GM12874 (cell line): ENCODE data around the gene MSI2.

Source experiments
- TF ChIP-seq, protein P1 (sequence below): IDR thresholded peaks from 2 replicates; pipeline ENCODE4 v1.5.1; 2011; ENCODE audit warnings: low read depth, mild to moderate bottlenecking, control low read depth, low read length, moderate library complexity; ENCODE audit not compliant: insufficient read depth

The MSI2 gene

DNA sequence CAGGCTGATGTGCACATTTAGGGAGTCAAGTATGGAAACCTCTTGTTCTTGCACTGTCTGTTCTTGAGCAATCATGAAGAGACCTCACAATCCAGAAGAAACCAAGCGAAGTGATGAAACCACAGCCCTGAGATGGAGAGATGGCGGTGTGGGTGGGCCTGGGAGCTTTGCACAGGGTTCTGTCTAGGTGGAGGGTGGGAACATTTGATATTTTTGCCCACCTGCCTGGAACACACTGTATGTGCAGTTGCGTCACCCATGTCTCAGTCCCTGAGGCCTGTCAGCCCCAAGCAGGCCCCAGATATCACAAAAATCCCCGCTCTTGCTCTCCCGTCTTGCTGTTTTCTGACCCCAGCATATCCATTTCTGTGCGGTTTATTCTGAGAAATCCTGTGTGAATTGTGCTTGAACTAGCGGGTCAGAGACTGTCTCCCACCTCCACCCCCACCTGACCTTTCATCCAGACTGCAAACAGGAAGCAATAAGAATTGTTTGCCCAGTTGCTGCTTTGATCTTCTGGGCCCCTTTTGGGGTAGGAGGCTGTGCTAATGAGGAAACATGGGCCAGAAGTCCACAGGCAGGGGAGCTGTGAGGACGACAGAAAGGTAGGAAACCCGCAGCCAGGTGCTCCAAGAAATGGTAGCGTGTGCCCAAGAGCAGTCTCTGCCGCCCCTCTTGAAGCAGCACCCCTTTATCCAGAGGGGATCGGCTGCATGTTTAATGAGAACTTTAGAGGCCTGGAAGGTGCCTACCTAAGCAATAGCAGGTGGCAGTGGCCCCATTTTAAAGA, 304.9 kb downstream of the MSI2 start:
- TF ChIP-seq, protein P1, sequence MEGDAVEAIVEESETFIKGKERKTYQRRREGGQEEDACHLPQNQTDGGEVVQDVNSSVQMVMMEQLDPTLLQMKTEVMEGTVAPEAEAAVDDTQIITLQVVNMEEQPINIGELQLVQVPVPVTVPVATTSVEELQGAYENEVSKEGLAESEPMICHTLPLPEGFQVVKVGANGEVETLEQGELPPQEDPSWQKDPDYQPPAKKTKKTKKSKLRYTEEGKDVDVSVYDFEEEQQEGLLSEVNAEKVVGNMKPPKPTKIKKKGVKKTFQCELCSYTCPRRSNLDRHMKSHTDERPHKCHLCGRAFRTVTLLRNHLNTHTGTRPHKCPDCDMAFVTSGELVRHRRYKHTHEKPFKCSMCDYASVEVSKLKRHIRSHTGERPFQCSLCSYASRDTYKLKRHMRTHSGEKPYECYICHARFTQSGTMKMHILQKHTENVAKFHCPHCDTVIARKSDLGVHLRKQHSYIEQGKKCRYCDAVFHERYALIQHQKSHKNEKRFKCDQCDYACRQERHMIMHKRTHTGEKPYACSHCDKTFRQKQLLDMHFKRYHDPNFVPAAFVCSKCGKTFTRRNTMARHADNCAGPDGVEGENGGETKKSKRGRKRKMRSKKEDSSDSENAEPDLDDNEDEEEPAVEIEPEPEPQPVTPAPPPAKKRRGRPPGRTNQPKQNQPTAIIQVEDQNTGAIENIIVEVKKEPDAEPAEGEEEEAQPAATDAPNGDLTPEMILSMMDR: no peak

DNA sequence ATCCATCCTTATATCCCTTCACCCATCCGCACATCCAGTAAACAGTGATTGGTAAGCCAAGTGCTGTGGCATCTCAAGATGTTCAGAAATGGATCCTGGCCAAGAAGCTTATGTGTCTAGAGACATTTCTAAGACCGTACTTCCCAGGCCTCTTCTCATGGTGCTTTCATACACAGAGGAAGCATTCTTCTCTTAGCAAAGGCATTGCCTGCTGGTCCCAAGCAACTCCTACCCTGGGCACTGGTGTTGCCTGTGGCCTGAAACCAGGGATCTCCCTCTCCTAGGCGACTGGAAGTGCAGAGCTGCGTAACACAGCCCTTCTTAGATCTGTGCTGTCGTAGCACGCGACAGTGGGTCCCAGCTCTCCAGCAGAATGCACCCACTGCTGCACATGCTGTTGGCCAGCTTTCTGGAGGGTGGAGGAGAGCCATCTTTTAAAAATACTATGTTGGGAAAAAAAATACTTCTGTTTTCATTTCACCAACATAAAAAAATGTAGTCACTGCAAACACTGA, 305.9 kb downstream of the MSI2 start:
- TF ChIP-seq, protein P1: no peak

DNA sequence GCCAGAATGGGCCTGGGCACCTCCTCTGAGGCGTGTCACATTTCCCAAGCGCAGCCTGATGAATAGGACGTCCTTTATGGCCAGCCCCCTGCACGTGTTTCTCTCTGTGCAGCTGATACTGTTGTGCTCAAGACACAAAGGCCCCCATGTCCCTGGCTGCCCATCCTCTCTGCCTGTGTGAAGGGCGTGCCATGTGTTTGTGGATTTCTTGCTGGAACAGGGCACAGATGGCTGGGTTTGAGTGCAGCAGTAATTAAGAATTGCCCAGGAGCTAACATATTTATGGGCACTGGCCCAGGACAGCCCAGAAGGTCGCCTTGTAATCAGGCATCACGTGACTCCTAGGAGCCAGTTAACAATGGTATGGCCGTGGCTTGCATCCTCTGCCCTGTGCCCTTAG, 307.6 kb downstream of the MSI2 start:
- TF ChIP-seq, protein P1: no peak

DNA sequence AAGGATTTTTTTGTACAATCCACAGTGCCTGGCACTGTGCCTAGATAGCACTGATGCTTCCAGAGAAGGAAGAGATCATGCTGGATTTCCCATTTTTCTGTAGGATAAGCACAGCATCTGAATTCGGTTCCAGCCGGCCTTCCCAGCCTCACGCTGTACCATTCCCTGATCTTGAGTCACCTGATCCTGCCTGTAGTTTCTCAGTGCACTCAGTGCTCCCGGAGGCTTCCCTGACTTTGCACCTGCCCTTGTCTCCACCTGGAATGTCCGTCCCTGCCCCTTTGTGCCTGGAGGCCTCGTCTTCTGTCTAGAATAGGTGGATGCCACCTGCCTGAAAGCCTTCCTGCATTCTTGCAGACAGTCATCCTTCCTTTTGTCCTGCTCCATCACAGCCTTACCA, 308.9 kb downstream of the MSI2 start:
- TF ChIP-seq, protein P1: no peak

DNA sequence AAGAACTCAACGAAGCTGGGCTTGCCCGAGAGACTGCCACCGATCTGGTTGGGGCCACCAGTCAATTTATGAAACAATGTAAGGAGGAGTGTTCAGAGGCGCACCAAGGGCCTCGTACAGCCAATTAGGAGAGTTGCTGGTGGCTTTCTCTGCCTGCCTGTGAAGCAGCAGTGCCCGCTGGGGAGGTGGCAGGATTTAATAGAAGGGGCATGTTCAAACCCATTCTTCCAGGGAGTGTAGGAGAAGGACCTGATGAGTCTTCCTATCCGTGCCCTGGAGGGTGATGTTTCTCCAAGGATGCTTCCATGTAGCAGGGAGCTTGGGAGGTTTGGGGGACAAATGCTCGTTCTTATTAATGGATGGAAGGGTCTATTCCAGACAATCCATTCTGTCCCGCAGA, 310.4 kb downstream of the MSI2 start:
- TF ChIP-seq, protein P1: no peak

DNA sequence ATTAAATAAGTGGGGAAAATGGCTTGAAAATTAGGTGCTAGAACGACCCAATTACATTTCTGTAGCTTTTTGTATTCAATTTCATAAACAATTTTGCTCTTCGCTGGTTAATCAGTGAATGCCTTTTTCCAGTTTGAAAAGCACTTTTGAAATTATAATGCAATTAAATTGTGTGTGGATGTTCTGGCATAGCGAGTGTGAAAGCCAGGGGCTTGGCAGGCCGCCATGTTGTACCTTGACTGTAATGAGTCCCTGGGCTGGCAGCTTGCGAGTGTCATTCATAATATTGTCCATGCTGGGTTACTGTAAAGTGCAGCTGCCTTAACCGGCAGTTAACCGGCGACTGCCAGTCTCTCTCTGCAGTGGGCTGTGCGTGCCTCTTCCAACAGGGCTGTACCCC, 310.9 kb downstream of the MSI2 start:
- TF ChIP-seq, protein P1: no peak

DNA sequence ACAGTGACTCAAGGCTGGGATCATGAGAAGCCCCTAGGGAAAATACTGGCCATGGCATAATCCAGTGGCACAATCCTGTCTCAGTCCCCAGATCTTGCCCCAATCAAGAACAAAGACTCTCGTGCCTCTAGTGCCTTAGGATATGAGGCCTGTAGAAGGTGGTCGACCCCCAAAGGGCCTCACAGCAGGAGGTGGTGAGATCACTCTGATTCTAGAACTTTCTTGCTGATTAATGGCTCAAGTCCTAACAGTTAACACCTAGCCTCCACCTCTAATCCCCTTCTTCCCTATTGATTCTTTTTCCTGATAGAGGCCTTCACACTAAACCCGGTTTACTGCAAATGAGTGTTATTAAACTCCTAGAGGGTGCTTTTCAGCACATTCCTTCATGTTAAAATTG, 312.0 kb downstream of the MSI2 start:
- TF ChIP-seq, protein P1: no peak
